NCI-H1930 (cell line): ENCODE measurements around the gene SCRG1.

Experiments
- DNase-seq, 2 experiments: peaks; one replicate each; lab custom pipeline; 2025; lab: John Stamatoyannopoulos, UW

The SCRG1 gene

GRCh38 chr4:173362666-173363065, 36.2 kb downstream of the SCRG1 start:
- DNase-seq = no peak

DNA sequence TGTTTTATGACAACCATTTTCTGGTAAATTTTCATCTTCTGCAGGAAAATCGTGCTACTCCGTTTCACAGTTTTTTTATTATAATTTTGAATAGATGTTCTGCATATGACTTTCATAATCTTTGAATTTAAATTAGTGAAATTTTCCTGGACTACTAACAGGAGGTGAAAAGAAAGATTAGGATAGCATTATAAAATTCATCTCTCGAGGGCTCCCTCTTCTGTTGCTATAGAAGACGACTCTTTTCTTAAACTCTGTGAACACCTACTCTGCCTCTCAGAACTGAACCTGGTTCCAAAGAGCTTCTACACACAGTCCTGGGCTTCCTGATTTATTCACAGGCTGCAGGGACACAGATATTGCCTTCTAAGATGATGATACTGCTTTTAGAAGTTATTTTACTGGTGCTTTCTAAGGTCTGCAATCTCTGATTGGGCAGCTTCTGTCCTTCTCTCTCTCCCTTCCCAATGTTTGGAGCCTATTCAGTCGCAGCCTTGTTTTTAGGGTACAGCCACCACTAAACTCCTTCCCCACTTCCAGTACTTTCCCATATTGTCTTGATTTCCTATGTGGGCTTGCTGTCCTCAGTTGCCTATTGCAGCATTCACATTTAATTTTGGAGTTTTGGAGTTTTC, 38.2 kb downstream of the SCRG1 start:
- no peak for DNase-seq

GRCh38 chr4:173357939-173358338, 41.0 kb downstream of the SCRG1 start:
- no peak for DNase-seq

DNA sequence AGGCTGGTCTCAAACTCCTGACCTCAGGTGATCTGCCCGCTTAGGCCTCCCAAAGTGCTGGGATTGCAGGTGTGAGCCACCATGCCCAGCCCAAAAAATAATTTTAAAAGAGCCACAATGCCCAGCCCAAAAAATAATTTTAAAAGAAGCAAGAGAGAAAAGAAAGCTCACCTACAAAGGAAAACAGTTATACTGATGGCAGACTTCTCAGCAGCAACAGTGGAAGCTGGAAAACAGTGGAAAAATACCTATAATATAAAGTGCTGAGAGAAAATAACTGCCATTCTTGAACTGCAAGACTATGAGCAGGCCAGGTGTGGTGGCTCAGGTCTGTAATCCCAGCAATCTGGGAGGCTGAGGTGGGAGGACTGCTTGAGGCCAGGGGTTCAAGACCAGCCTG, 51.4 kb downstream of the SCRG1 start:
- no peak for DNase-seq

DNA sequence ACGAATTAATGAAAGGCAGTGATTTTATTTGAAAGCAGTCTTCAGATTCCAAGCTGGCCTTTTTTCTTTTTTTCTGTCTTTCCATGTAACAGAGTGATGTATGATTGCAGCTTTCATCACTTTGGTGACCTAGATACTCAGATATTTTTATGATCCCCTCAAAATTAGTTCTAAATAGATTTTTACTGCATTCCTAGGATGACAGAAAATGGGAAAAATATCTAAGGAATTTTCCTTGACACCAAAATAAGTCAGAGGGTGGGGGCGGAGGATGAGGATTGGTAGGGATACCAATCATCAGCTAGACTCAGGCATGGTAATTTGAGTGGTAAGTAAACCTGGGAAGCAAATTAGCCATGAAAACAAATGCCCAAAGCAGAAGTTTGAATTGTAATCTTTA, 52.8 kb downstream of the SCRG1 start:
- DNase-seq = no peak

DNA sequence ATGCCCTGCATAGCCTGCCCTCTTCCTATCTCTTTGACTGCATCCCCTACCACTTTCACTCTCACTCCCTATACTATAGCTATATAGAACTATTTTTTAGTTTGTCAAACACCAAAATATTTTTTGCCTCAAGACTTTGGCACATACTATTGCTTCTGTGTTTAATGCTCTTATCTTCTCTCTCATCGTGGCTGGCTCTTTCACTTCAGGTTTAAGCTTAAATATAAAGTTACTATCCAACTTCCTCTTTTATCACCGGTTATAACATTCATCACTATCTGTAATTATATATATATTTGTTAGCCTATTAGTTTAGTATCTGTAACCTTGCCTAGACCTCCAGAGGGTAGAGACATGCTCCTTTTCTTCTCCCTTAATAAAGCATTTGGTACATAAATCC, 53.3 kb downstream of the SCRG1 start:
- no peak for DNase-seq

DNA sequence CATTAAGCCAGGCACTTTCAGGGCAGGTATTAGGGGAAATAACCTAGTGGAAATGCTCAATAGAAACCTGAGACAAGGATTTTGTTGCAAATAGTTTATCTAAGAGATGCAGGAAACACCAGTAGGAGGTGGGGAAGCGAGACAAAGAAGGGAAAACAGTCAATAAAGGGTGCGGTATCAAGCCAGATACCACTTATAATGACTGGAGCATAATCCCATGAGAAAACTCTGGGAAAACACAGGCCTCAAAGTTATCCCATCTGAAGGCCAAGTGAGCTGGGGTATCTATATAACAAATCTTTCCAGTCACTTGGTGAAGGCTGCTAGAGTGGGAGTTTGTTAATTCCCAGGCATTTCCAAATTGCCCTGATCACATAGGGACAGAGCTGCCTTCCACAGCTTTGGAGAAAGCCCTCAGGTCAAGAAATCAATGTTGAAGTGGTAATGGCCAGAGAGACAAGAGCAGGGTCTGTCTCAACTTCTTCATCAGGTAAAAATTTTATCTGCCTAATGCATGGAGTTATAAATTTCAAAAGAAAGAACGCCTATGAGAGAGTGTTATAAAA, 55.0 kb downstream of the SCRG1 start:
- DNase-seq = no peak

DNA sequence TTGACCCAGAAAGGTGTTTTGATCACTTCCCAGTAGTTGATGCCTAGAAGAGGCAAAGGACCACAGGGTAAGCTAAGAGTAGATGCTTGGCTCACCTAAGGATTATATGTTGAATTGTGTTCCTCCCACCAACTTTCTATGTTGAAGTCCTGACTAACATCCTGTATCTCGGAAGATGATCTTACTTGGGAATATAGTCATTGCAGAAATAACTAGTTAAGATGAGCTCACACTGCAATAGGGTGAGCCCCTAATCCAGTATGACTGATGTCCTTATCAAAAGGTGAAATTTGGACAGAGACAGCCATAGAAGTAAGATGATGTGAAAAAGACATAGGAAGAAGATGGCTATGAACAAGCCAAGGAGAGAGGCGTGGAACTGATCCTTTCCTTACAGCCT, 61.5 kb downstream of the SCRG1 start:
- no peak for DNase-seq

GRCh38 chr4:173334891-173335752, 63.8 kb downstream of the SCRG1 start:
- peak; percentile 81 to 86 for DNase-seq
